ENCODE data around the gene CDSN. TPM values are rescaled to one million over a fixed set of nuclear protein-coding genes. Genes with fewer than 3 reads are reported as not detected.

Gene CDSN
- total RNA-seq, 2 experiments from 2014 or later: not detected

GRCh38 chr6:31158140-31158862 lies 38.1 kb upstream of the CDSN start, which contains the start of gene TCF19:
Gene TCF19 (plus strand): TSS chr6:31158589. CDS start chr6:31159470, 881 bp downstream.
- peaks cover 52% of the 10 kb centered on the region for H3K4me1 Mint-ChIP-seq
- H3K36me3 Mint-ChIP-seq (ENCODE audit: low read depth): peaks cover 46% of the 10 kb centered on the region
- ChIA-PET POLR2A (interaction anchor here (0.9 to 3.1 kb wide), 16 partner anchors 14 to 494 kb away, joined by 3 to 21 read pairs (median 4); partner anchors contain the start of genes BAG6 and DDX39B), CTCF (interaction anchor here (0.7 to 4.2 kb wide), 5 partner anchors 21 to 383 kb away, joined by 3 to 19 read pairs (median 5); partner anchors contain the start of gene DDX39B)
- peak within 1 kb of the TSS; percentile 79 for H3K4me3 Mint-ChIP-seq
- peak within 1 kb of the TSS; percentile 62 for H3K27ac Mint-ChIP-seq
- DNase-seq: peak; percentile 100
- H3K9me3 Mint-ChIP-seq: no peaks in the 10 kb centered on the region
- H3K27me3 Mint-ChIP-seq: no peaks in the 10 kb centered on the region

DNA sequence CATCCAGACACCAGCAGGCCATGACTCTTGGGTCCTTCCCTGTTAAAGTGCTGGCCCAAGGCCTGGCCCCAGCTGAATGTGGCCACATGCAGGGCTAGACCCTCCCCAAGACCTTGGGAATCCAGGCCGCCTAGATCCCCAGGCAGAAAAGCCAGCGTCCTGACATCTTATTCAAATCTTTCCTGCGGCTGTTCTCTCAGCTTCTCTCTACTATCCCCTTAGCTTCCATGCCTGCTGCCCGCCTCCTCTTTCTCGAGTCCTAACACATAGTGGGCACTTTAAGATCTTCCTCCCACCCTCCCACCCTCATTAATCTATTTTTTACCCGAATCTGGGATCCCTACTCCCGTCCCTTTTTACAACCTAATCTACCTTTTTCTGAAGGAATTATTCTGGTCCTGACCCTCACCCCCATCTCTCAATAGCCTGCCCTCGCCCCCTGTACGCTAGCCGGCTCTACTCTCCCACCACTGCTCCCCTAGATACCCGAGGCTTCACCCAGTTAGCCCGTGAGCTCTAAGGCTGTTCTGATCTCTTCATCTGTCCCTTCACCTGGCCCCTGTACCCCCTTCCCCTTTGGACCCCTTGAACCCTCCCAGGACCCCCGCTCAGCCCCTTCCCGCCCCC lies 37.4 kb upstream of the CDSN start, which contains the start of gene CCHCR1:
Gene CCHCR1, minus strand, starts transcription at position 290 of the 627 bp plus-strand sequence. Its CDS starts 202 bp downstream, at position 88.
- peaks cover 39% of the 10 kb centered on the region for H3K36me3 Mint-ChIP-seq (ENCODE audit: low read depth)
- POLR2A ChIA-PET: interaction anchor here (0.7 to 3.1 kb wide), 12 partner anchors 8 to 495 kb away, joined by 3 to 21 read pairs (median 4); partner anchors contain the start of genes BAG6 and DDX39B
- H3K27me3 Mint-ChIP-seq: no peaks in the 10 kb centered on the region
- peak within 1 kb of the TSS; percentile 62 for H3K27ac Mint-ChIP-seq
- peaks cover 46% of the 10 kb centered on the region for H3K4me1 Mint-ChIP-seq
- DNase-seq: no peak
- H3K4me3 Mint-ChIP-seq: peak within 1 kb of the TSS; percentile 79
- CTCF ChIA-PET: interaction anchor here (1.0 to 4.2 kb wide), 4 partner anchors 20 to 209 kb away, joined by 4 to 19 read pairs (median 6); no protein-coding TSS in a partner anchor
- H3K9me3 Mint-ChIP-seq: no peaks in the 10 kb centered on the region

GRCh38 chr6:31156641-31157040 lies 36.4 kb upstream of the CDSN start:
- ChIA-PET POLR2A (interaction anchor here (1.4 to 1.8 kb wide), 2 partner anchors 9 to 47 kb away, joined by 3 to 4 read pairs; no protein-coding TSS in a partner anchor), CTCF (interaction anchor here (1.6 to 4.2 kb wide), 2 partner anchors 19 to 210 kb away, joined by 3 to 19 read pairs; no protein-coding TSS in a partner anchor)
- Mint-ChIP-seq H3K9me3 (no peaks in the 10 kb centered on the region), H3K4me3 (peak overlapping the region; percentile 79), H3K27ac (no peak overlapping the region), H3K36me3 (ENCODE audit: low read depth) (peaks cover 30% of the 10 kb centered on the region), H3K4me1 (peaks cover 39% of the 10 kb centered on the region), H3K27me3 (no peaks in the 10 kb centered on the region)
- DNase-seq: no peak

DNA sequence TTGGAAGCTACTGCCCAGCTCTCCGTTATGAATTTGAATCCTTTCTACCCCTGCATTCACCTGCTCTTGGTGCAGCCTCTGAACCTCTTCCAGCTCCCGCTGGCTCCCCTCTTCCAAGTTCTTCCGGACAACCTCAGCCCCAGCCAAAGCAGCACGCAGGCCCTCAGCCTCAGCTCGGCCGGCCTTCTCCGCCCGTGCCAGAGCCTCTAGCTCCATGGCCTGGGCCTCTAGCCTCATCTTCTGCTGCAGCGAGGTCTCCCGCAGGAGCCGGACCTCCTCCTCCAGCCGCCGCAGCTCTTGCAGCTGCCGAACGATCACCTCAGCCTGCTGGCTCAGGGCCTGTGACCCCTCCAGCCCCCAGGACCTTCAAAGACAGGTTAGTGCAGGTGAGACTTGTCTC lies 34.2 kb upstream of the CDSN start:
- H3K9me3 Mint-ChIP-seq: no peaks in the 10 kb centered on the region
- ChIA-PET POLR2A (no interaction called here), CTCF (no interaction called here)
- H3K4me3 Mint-ChIP-seq: no peak overlapping the region
- H3K27ac Mint-ChIP-seq: no peak overlapping the region
- no peak for DNase-seq
- H3K36me3 Mint-ChIP-seq (ENCODE audit: low read depth): peaks cover 30% of the 10 kb centered on the region
- H3K27me3 Mint-ChIP-seq: no peaks in the 10 kb centered on the region
- H3K4me1 Mint-ChIP-seq: peaks cover 20% of the 10 kb centered on the region

- ChIA-PET CTCF (interaction anchor here (2.0 kb wide), 1 partner anchor 214 kb away, joined by 5 read pairs; no protein-coding TSS in a partner anchor), POLR2A (no interaction called here)
- H3K36me3 Mint-ChIP-seq (ENCODE audit: low read depth): peaks cover 20% of the 10 kb centered on the region
- H3K27ac Mint-ChIP-seq: no peak overlapping the region
- no peak overlapping the region for H3K4me3 Mint-ChIP-seq
- no peaks in the 10 kb centered on the region for H3K9me3 Mint-ChIP-seq
- no peak for DNase-seq
- H3K4me1 Mint-ChIP-seq: peaks cover 22% of the 10 kb centered on the region
- H3K27me3 Mint-ChIP-seq: no peaks in the 10 kb centered on the region
These were observed 32.5 kb upstream of the CDSN start for GRCh38 chr6:31152781-31153180.

GRCh38 chr6:31149827-31150447 lies 29.7 kb upstream of the CDSN start:
- no peak overlapping the region for H3K27ac Mint-ChIP-seq
- no peaks in the 10 kb centered on the region for H3K27me3 Mint-ChIP-seq
- CTCF ChIA-PET: interaction anchor here (1.2 kb wide), 1 partner anchor 18 kb away, joined by 5 read pairs; no protein-coding TSS in a partner anchor
- no peak overlapping the region for H3K4me3 Mint-ChIP-seq
- H3K4me1 Mint-ChIP-seq: peaks cover 5% of the 10 kb centered on the region
- H3K36me3 Mint-ChIP-seq (ENCODE audit: low read depth): peaks cover 21% of the 10 kb centered on the region
- no peak for DNase-seq
- POLR2A ChIA-PET: interaction anchor here (0.6 kb wide), 1 partner anchor 403 kb away, joined by 3 read pairs; no protein-coding TSS in a partner anchor
- no peaks in the 10 kb centered on the region for H3K9me3 Mint-ChIP-seq

- ChIA-PET POLR2A (interaction anchor here (1.0 to 1.2 kb wide), 2 partner anchors 17 to 52 kb away, joined by 3 read pairs; no protein-coding TSS in a partner anchor), CTCF (interaction anchor here (1.2 kb wide), 1 partner anchor 47 kb away, joined by 5 read pairs; no protein-coding TSS in a partner anchor)
- no peak for DNase-seq
- Mint-ChIP-seq H3K4me3 (no peak overlapping the region), H3K4me1 (peaks cover 5% of the 10 kb centered on the region), H3K27me3 (no peaks in the 10 kb centered on the region), H3K27ac (no peak overlapping the region), H3K36me3 (ENCODE audit: low read depth) (peaks cover 11% of the 10 kb centered on the region), H3K9me3 (no peaks in the 10 kb centered on the region)
These were observed 25.1 kb upstream of the CDSN start for GRCh38 chr6:31145386-31145785.

GRCh38 chr6:31144970-31145340 lies 24.7 kb upstream of the CDSN start:
- DNase-seq: no peak
- Mint-ChIP-seq H3K27me3 (no peaks in the 10 kb centered on the region), H3K4me3 (no peak overlapping the region), H3K27ac (no peak overlapping the region), H3K4me1 (peaks cover 5% of the 10 kb centered on the region), H3K9me3 (no peaks in the 10 kb centered on the region), H3K36me3 (ENCODE audit: low read depth) (peaks cover 9% of the 10 kb centered on the region)
- POLR2A ChIA-PET: interaction anchor here (0.5 to 1.2 kb wide), 4 partner anchors 14 to 54 kb away, joined by 3 to 4 read pairs (median 3); partner anchors contain the start of gene TCF19
- CTCF ChIA-PET: no interaction called here

- Mint-ChIP-seq H3K27ac (no peak overlapping the region), H3K27me3 (no peaks in the 10 kb centered on the region), H3K4me3 (no peak overlapping the region), H3K36me3 (ENCODE audit: low read depth) (peaks cover 6% of the 10 kb centered on the region), H3K4me1 (peaks cover 5% of the 10 kb centered on the region), H3K9me3 (no peaks in the 10 kb centered on the region)
- POLR2A ChIA-PET: interaction anchor here (0.5 to 1.2 kb wide), 4 partner anchors 14 to 55 kb away, joined by 3 to 4 read pairs (median 3); partner anchors contain the start of gene TCF19
- DNase-seq: no peak
- CTCF ChIA-PET: no interaction called here
These were observed 24.2 kb upstream of the CDSN start for GRCh38 chr6:31144296-31144969.

- no peak overlapping the region for H3K27ac Mint-ChIP-seq
- ChIA-PET POLR2A (interaction anchor here (0.5 to 1.2 kb wide), 2 partner anchors 16 to 24 kb away, joined by 3 to 4 read pairs; no protein-coding TSS in a partner anchor), CTCF (no interaction called here)
- no peaks in the 10 kb centered on the region for H3K9me3 Mint-ChIP-seq
- H3K4me1 Mint-ChIP-seq: peaks cover 3% of the 10 kb centered on the region
- DNase-seq: no peak
- no peaks in the 10 kb centered on the region for H3K27me3 Mint-ChIP-seq
- peaks cover 6% of the 10 kb centered on the region for H3K36me3 Mint-ChIP-seq (ENCODE audit: low read depth)
- H3K4me3 Mint-ChIP-seq: no peak overlapping the region
These were observed 22.9 kb upstream of the CDSN start for GRCh38 chr6:31143148-31143547.

DNA sequence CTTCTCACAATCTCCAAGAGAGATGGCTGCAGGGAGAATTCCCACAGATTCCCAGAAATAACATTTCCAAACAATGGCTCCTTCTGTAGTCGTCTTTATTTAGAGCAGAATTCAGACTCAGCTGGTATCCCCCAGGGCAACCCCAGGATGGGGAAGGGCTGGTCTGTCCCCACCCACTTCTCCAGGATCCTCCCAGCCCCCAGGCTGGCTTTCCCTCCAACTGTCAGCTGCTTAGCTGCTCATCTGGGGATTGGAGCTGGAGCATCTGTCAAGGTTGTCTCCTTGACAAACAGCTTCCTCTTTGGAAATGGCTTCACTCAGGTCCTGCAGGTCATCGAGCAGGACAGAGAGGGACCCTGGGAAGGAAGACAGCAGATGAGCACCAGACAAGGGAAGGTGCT lies 22.1 kb upstream of the CDSN start:
- Mint-ChIP-seq H3K27me3 (no peaks in the 10 kb centered on the region), H3K4me3 (no peak overlapping the region), H3K9me3 (no peaks in the 10 kb centered on the region), H3K36me3 (ENCODE audit: low read depth) (peaks cover 6% of the 10 kb centered on the region), H3K27ac (no peak overlapping the region), H3K4me1 (peaks cover 6% of the 10 kb centered on the region)
- ChIA-PET POLR2A (interaction anchor here (1.2 kb wide), 1 partner anchor 17 kb away, joined by 3 read pairs; no protein-coding TSS in a partner anchor), CTCF (no interaction called here)
- DNase-seq: no peak

- CTCF ChIA-PET: interaction anchor here (1.2 kb wide), 1 partner anchor 52 kb away, joined by 3 read pairs; no protein-coding TSS in a partner anchor
- no peak overlapping the region for H3K4me3 Mint-ChIP-seq
- no peaks in the 10 kb centered on the region for H3K27me3 Mint-ChIP-seq
- DNase-seq: no peak
- H3K4me1 Mint-ChIP-seq: peaks cover 8% of the 10 kb centered on the region
- POLR2A ChIA-PET: no interaction called here
- peaks cover 4% of the 10 kb centered on the region for H3K36me3 Mint-ChIP-seq (ENCODE audit: low read depth)
- no peak overlapping the region for H3K27ac Mint-ChIP-seq
- no peaks in the 10 kb centered on the region for H3K9me3 Mint-ChIP-seq
These were observed 20.4 kb upstream of the CDSN start for GRCh38 chr6:31140643-31141042.

All from activated CD4-positive, alpha-beta memory T cell treated with anti-CD3 and anti-CD28 coated beads, Interleukin-2, amount 10 ng/mL, durations not matched to agents 7 days and 5 days (primary cell).